Sigmoid colon (tissue), 4 donors: ENCODE data around the gene ESYT2.

Experiments used
- EP300 ChIP-seq, 4 donors: sonication (generic); formaldehyde crosslinking; IDR thresholded peaks; one replicate each; pipeline ENCODE4 v1.6.1; 2017; ENCODE audit warnings: antibody characterized with exemption in 4 of 4
- POLR2A ChIP-seq, 2 donors: fragments of 450-650 bp; IDR thresholded peaks; one replicate each; pipeline ENCODE4 v1.6.1; 2016; ENCODE audit warnings: antibody characterized with exemption in 2 of 2, mild to moderate bottlenecking in 2 of 2, moderate library complexity in 2 of 2
- POLR2AphosphoS5 ChIP-seq, 4 donors: sonication (generic); formaldehyde crosslinking; IDR thresholded peaks; one replicate each; pipeline ENCODE4 v1.6.1; 2017; ENCODE audit warnings: antibody characterized with exemption in 4 of 4

DNA sequence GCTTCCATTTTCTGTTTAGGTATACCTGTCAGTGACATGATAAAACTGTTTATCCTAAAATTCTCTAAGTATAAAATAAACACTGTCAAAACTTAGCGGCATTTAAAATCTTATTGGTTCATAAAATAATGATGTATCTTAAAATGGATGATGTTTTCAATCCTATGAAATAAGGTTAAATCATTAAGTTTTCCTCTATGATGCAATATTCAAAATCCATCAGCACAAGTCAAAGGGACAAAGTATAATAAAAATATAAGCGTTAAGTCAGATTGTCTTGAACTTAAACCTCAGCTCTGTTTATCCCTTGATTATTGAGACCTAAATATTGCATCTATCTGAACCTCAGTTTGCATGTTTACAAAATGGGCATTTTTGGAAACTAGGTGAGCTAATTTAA, 78.1 kb downstream of the ESYT2 start:
- no peak for TF ChIP-seq POLR2A (IDR thresholded peaks at IDR 0.05)
- TF ChIP-seq POLR2AphosphoS5 (IDR thresholded peaks at IDR 0.05): no peak
- no peak for TF ChIP-seq EP300 (IDR thresholded peaks at IDR 0.05)
